OCI-LY3 (cell line): ENCODE measurements around the gene BICC1.

Experiments
- H2AFZ ChIP-seq: fragments of 200-600, 300-600 bp; shearing (Covaris generic); 2 replicates; pipeline ENCODE4 v1.6.0; 2014; ENCODE audit warnings: antibody characterized with exemption, low read depth, low read length
- H3K27ac ChIP-seq: fragments of 200-600, 300-600 bp; sonication (generic); 2 replicates; pipeline ENCODE4 v1.5.1; 2014; ENCODE audit warnings: mild to moderate bottlenecking, low read length, moderate library complexity, mixed read lengths
- H3K27me3 ChIP-seq: fragments of 200-600, 300-600 bp; sonication (generic); 2 replicates; pipeline ENCODE4 v1.6.1; 2014; ENCODE audit warnings: low read depth, low read length, mixed read lengths
- H3K36me3 ChIP-seq: fragments of 200-600, 300-600 bp; sonication (generic); replicated peaks from 2 replicates; pipeline ENCODE3; 2014; ENCODE audit warnings: low read depth, low read length, mixed read lengths
- H3K4me1 ChIP-seq: fragments of 300-600, 200-600 bp; sonication (generic); 2 replicates; pipeline ENCODE4 v1.6.1; 2014; ENCODE audit warnings: low read length, mixed read lengths
- H3K4me2 ChIP-seq: fragments of 200-600, 300-600 bp; sonication (generic); 2 replicates; pipeline ENCODE4 v1.6.1; 2014; ENCODE audit warnings: low read length, mixed read lengths
- H3K4me3 ChIP-seq: fragments of 300-600, 200-600 bp; sonication (generic); 2 replicates; pipeline ENCODE4 v1.5.1; 2014; ENCODE audit warnings: antibody characterized with exemption, mild to moderate bottlenecking, low read length, moderate library complexity
- H3K79me2 ChIP-seq: fragments of 300-600, 200-600 bp; shearing (Covaris generic); 2 replicates; pipeline ENCODE4 v1.6.1; 2014; ENCODE audit warnings: mild to moderate bottlenecking, low read length, mixed read lengths
- H3K9ac ChIP-seq: fragments of 300-600, 200-600 bp; shearing (Covaris generic); 2 replicates; pipeline ENCODE4 v1.6.0; 2014; ENCODE audit warnings: mild to moderate bottlenecking, low read length, moderate library complexity
- H3K9me3 ChIP-seq: fragments of 200-600, 300-600 bp; shearing (Covaris generic); 2 replicates; pipeline ENCODE4 v1.6.1; 2014; ENCODE audit warnings: low read length, mixed read lengths; ENCODE audit not compliant: insufficient read depth
- H4K20me1 ChIP-seq: fragments of 200-600, 300-600 bp; sonication (generic); 2 replicates; pipeline ENCODE4 v1.6.1; 2016; ENCODE audit warnings: low read length, mixed read lengths; ENCODE audit not compliant: insufficient read depth
- CTCF ChIP-seq: fragments of 200-600, 300-600 bp; sonication (generic); IDR thresholded peaks from 2 replicates; pipeline ENCODE4 v1.5.1; 2014; ENCODE audit warnings: antibody characterized with exemption, low read length, low read depth
- EZH2phosphoT487 ChIP-seq: fragments of 200-600 bp; shearing (Covaris generic); IDR thresholded peaks from 2 replicates; pipeline ENCODE4 v1.6.1; 2018; ENCODE audit warnings: antibody characterized with exemption, mixed run types, low read depth

The BICC1 gene

GRCh38 chr10:58757352-58758065 lies 244.8 kb downstream of the BICC1 start:
- no peaks in the 10 kb centered on the region for H3K9me3 ChIP-seq
- H3K27ac ChIP-seq: no peak overlapping the region

GRCh38 chr10:58758321-58758720 lies 245.6 kb downstream of the BICC1 start:
- H3K4me1 ChIP-seq: no peaks in the 10 kb centered on the region
- H3K4me3 ChIP-seq: no peak overlapping the region
- TF ChIP-seq CTCF (no peak), EZH2phosphoT487 (no peak)
- no peaks in the 10 kb centered on the region for H3K9me3 ChIP-seq
- H3K4me2 ChIP-seq: no peak overlapping the region
- H3K27me3 ChIP-seq: no peaks in the 10 kb centered on the region
- no peaks in the 10 kb centered on the region for H3K36me3 ChIP-seq
- no peak overlapping the region for H2AFZ ChIP-seq
- H4K20me1 ChIP-seq: no peaks in the 10 kb centered on the region
- H3K27ac ChIP-seq: no peak overlapping the region
- no peak overlapping the region for H3K9ac ChIP-seq
- no peaks in the 10 kb centered on the region for H3K79me2 ChIP-seq

More at GRCh38 chr10:58757352-58758065, 244.8 kb downstream of the BICC1 start:
- H3K9ac ChIP-seq: no peak overlapping the region
- no peaks in the 10 kb centered on the region for H3K79me2 ChIP-seq
- no peaks in the 10 kb centered on the region for H4K20me1 ChIP-seq
- no peak overlapping the region for H3K4me3 ChIP-seq
- H3K27me3 ChIP-seq: no peaks in the 10 kb centered on the region
- no peak overlapping the region for H3K4me2 ChIP-seq
- TF ChIP-seq CTCF (no peak), EZH2phosphoT487 (no peak)
- no peaks in the 10 kb centered on the region for H3K4me1 ChIP-seq
- H3K36me3 ChIP-seq: no peaks in the 10 kb centered on the region
- no peak overlapping the region for H2AFZ ChIP-seq

- no peak overlapping the region for H3K9ac ChIP-seq
- H3K36me3 ChIP-seq: no peaks in the 10 kb centered on the region
- H3K4me2 ChIP-seq: no peak overlapping the region
- no peaks in the 10 kb centered on the region for H4K20me1 ChIP-seq
- H3K9me3 ChIP-seq: no peaks in the 10 kb centered on the region
- H2AFZ ChIP-seq: no peak overlapping the region
- no peaks in the 10 kb centered on the region for H3K79me2 ChIP-seq
- H3K27me3 ChIP-seq: no peaks in the 10 kb centered on the region
- H3K4me3 ChIP-seq: no peak overlapping the region
- no peak overlapping the region for H3K27ac ChIP-seq
- H3K4me1 ChIP-seq: no peaks in the 10 kb centered on the region
- TF ChIP-seq CTCF (no peak), EZH2phosphoT487 (no peak)
Observed at GRCh38 chr10:58764087-58764747, 251.5 kb downstream of the BICC1 start.

- no peak overlapping the region for H3K9ac ChIP-seq
- no peak overlapping the region for H3K4me2 ChIP-seq
- H4K20me1 ChIP-seq: no peaks in the 10 kb centered on the region
- no peak overlapping the region for H3K4me3 ChIP-seq
- H3K27me3 ChIP-seq: no peaks in the 10 kb centered on the region
- H3K4me1 ChIP-seq: no peaks in the 10 kb centered on the region
- no peaks in the 10 kb centered on the region for H3K36me3 ChIP-seq
- no peak overlapping the region for H2AFZ ChIP-seq
- TF ChIP-seq CTCF (no peak), EZH2phosphoT487 (no peak)
- H3K27ac ChIP-seq: no peak overlapping the region
- H3K79me2 ChIP-seq: no peaks in the 10 kb centered on the region
- H3K9me3 ChIP-seq: no peaks in the 10 kb centered on the region
Observed at GRCh38 chr10:58765910-58766309, 253.2 kb downstream of the BICC1 start.
